HL-60 (cell line): Measurements from ENCODE around the gene RAB8A.

Experiments
- DNase-seq, 2 experiments: peaks; one replicate each; pipeline ENCODE4 v3.0.0-alpha.2; 2010 to 2020; ENCODE audit warnings: low read depth in 1 of 2, low spot score in 1 of 2
- H3K27ac ChIP-seq: fragments of 250-450 bp; sonication (Bioruptor Pico); replicated peaks from 2 replicates; pipeline ENCODE4 v1.5.1; 2020; ENCODE audit warnings: mild to moderate bottlenecking, moderate library complexity
- H3K27me3 ChIP-seq: fragments of 250-450 bp; sonication (Bioruptor Pico); 2 replicates; pipeline ENCODE4 v1.5.1; 2021; ENCODE audit warnings: mild to moderate bottlenecking, moderate library complexity; ENCODE audit not compliant: insufficient read depth, poor library complexity, severe bottlenecking
- H3K4me3 ChIP-seq: replicated peaks from 2 replicates; pipeline ENCODE4 v1.5.1; 2011; ENCODE audit warnings: mild to moderate bottlenecking, control low read depth, low read length; ENCODE audit not compliant: insufficient read depth
- CTCF ChIP-seq: IDR thresholded peaks from one replicate; pipeline ENCODE4 v1.5.1; 2011; ENCODE audit warnings: low read length, control low read depth, inconsistent platforms; ENCODE audit not compliant: insufficient read depth
- GABPA ChIP-seq: IDR thresholded peaks from 2 replicates; pipeline ENCODE4 v1.6.1; 2012; ENCODE audit warnings: low read depth
- POLR2AphosphoS5 ChIP-seq: IDR thresholded peaks from 2 replicates; pipeline ENCODE4 v1.6.1; 2012; ENCODE audit warnings: low read depth
- REST ChIP-seq: IDR thresholded peaks from 2 replicates; pipeline ENCODE4 v1.6.1; 2012; ENCODE audit warnings: low read depth; ENCODE audit not compliant: insufficient replicate concordance
- SPI1 ChIP-seq: IDR thresholded peaks from 2 replicates; pipeline ENCODE4 v1.6.1; 2012; ENCODE audit warnings: low read depth, mild to moderate bottlenecking, borderline replicate concordance

The RAB8A gene

GRCh38 chr19:16076958-16077611 lies 34.6 kb upstream of the RAB8A start:
- Histone ChIP-seq H3K27ac (peak overlapping the region; percentile 77), H3K4me3 (peak overlapping the region; percentile 56), H3K27me3 (no peaks in the 10 kb centered on the region)
- TF ChIP-seq POLR2AphosphoS5 (no peak), REST (no peak), SPI1 (no peak)
- DNase-seq = no peak

GRCh38 chr19:16077984-16078758 lies 33.5 kb upstream of the RAB8A start:
- no peak for DNase-seq
- peak overlapping the region; percentile 77 for H3K27ac ChIP-seq
- TF ChIP-seq CTCF (no peak), REST (no peak), POLR2AphosphoS5 (no peak), GABPA (no peak)
- no peaks in the 10 kb centered on the region for H3K27me3 ChIP-seq
- H3K4me3 ChIP-seq = peak overlapping the region; percentile 56

GRCh38 chr19:16078759-16079707 lies 32.7 kb upstream of the RAB8A start:
- peak; percentile 15; the same call in 1 of the 2 replicates for TF ChIP-seq SPI1
- no peak for TF ChIP-seq GABPA
- TF ChIP-seq REST = no peak
- Histone ChIP-seq H3K27ac (peak overlapping the region; percentile 77), H3K4me3 (peak overlapping the region; percentile 56), H3K27me3 (no peaks in the 10 kb centered on the region)
- DNase-seq = peak; percentile 75 to 86
